A549 (cell line): ENCODE data around the gene TMPRSS9.

Source experiments
- CTCF ChIP-seq: fragments of >200 bp; sonication (Bioruptor Twin); formaldehyde crosslinking; IDR thresholded peaks from 3 replicates; pipeline ENCODE4 v1.5.1; 2016
- ELK1 ChIP-seq: fragments of 150-350 bp; IDR thresholded peaks from 2 replicates; pipeline ENCODE4 v1.6.1; 2014; ENCODE audit warnings: low read depth, mild to moderate bottlenecking, low read length
- HMGXB4 ChIP-seq: fragments of 250-450 bp; sonication (Bioruptor Pico); IDR thresholded peaks from 2 replicates; pipeline ENCODE4 v1.5.0; 2021; ENCODE audit warnings: mild to moderate bottlenecking, moderate library complexity, borderline replicate concordance
- MYC ChIP-seq: IDR thresholded peaks from 2 replicates; pipeline ENCODE4 v1.6.1; 2012; ENCODE audit warnings: mild to moderate bottlenecking, inconsistent platforms, low read length, improper control_type of control experiment, borderline replicate concordance
- NPAS2 ChIP-seq: fragments of 250-450 bp; sonication (Bioruptor Pico); IDR thresholded peaks from 2 replicates; pipeline ENCODE4 v1.8.0; 2022; ENCODE audit warnings: mild to moderate bottlenecking, moderate library complexity, borderline replicate concordance
- PHF8 ChIP-seq: fragments of 200-600 bp; sonication (generic); IDR thresholded peaks from 2 replicates; pipeline ENCODE4 v1.6.1; 2016; ENCODE audit warnings: low read depth, mild to moderate bottlenecking, antibody characterized with exemption, moderate library complexity, borderline replicate concordance
- POLR2A ChIP-seq: IDR thresholded peaks from 2 replicates; pipeline ENCODE4 v1.6.1; 2012; ENCODE audit warnings: mild to moderate bottlenecking, low read length
- RAD21 ChIP-seq, 2 experiments: fragments of >200 bp in 1 of 2; sonication (Bioruptor Twin) in 1 of 2; formaldehyde crosslinking in 1 of 2; IDR thresholded peaks in 1 of 2; conservative IDR thresholded peaks in 1 of 2; 2 replicates in 1 of 2; 3 replicates in 1 of 2; pipeline ENCODE4 v1.6.1; 2012 to 2018; ENCODE audit warnings: inconsistent platforms in 1 of 2
- RCOR1 ChIP-seq: fragments of 150-350 bp; IDR thresholded peaks from 2 replicates; pipeline ENCODE4 v1.6.1; 2014; ENCODE audit warnings: antibody characterized with exemption, low read length, low read depth
- REST ChIP-seq: fragments of 200-600 bp; sonication (generic); IDR thresholded peaks from 2 replicates; pipeline ENCODE4 v1.6.1; 2016; ENCODE audit warnings: antibody characterized with exemption, mild to moderate bottlenecking, moderate library complexity
- RFX5 ChIP-seq: fragments of 450-650 bp; IDR thresholded peaks from 2 replicates; pipeline ENCODE4 v1.7.1; 2014; ENCODE audit warnings: antibody characterized with exemption, mild to moderate bottlenecking, moderate library complexity
- TFCP2L1 ChIP-seq: fragments of 250-450 bp; sonication (Bioruptor Pico); IDR thresholded peaks from 2 replicates; pipeline ENCODE4 v1.5.0; 2021; ENCODE audit warnings: mild to moderate bottlenecking

GRCh38 chr19:2358548-2359173 is 1.4 kb upstream of the TMPRSS9 start:
- TF ChIP-seq POLR2A (no peak), NPAS2 (CRISPR knock-in tag) (no peak), CTCF (no peak), ELK1 (no peak), PHF8 (no peak), HMGXB4 (CRISPR knock-in tag) (no peak), RCOR1 (no peak), RAD21 (conservative IDR thresholded peaks at IDR 0.05 in 1 of 2, IDR thresholded peaks at IDR 0.05 in 1 of 2) (no peak), TFCP2L1 (CRISPR knock-in tag) (no peak), REST (no peak), RFX5 (no peak), MYC (no peak)
